H1 (cell line): ENCODE data around the gene SMC3. TPM values are rescaled to one million over a fixed set of nuclear protein-coding genes. Genes with fewer than 3 reads are reported as not detected.

Experiments
- CTCF ChIA-PET: fragments of 300-600 bp; sonication (Branson Sonifier 250); formaldehyde crosslinking; loops from one replicate; lab custom pipeline; 2021; ENCODE audit not compliant: partially characterized antibody; lab: Charles Lee
- POLR2A ChIA-PET: fragments of 300-600 bp; sonication (Branson Sonifier 250); formaldehyde crosslinking; loops from one replicate; lab custom pipeline; 2021; ENCODE audit warnings: inconsistent platforms; ENCODE audit not compliant: partially characterized antibody; lab: Charles Lee
- DNase-seq, 2 experiments: peaks; one replicate each; pipeline versions ENCODE4 v3.0.0 to v3.0.0-alpha.2; 2010 to 2022; ENCODE audit warnings: low spot score in 2 of 2, low read depth in 1 of 2, mixed read lengths in 1 of 2
- FAIRE-seq: peaks from 2 replicates; lab custom pipeline; 2011; peaks lifted over from hg19 to GRCh38; lab: Jason Lieb, UNC
- H2AFZ ChIP-seq: 2 replicates; pipeline ENCODE4 v1.8.1; 2012; ENCODE audit warnings: low read length, inconsistent platforms
- H2AK5ac ChIP-seq: 2 replicates; pipeline ENCODE4 v1.6.1; 2013; ENCODE audit warnings: low read depth, low read length
- H2BK120ac ChIP-seq: replicated peaks from 2 replicates; pipeline ENCODE3; 2013; ENCODE audit warnings: low read depth, low read length, inconsistent platforms
- H2BK12ac ChIP-seq: 2 replicates; pipeline ENCODE4 v1.6.1; 2013; ENCODE audit warnings: low read depth, low read length
- H2BK15ac ChIP-seq: 2 replicates; pipeline ENCODE4 v1.6.1; 2013; ENCODE audit warnings: low read length
- H2BK20ac ChIP-seq: 2 replicates; pipeline ENCODE4 v1.6.1; 2013; ENCODE audit warnings: low read length
- H2BK5ac ChIP-seq: 2 replicates; pipeline ENCODE4 v1.6.1; 2013; ENCODE audit warnings: low read depth, low read length
- H3K14ac ChIP-seq: 2 replicates; pipeline ENCODE4 v1.6.1; 2013; ENCODE audit warnings: inconsistent platforms; ENCODE audit not compliant: insufficient read length
- H3K18ac ChIP-seq: 2 replicates; pipeline ENCODE4 v1.6.1; 2013; ENCODE audit warnings: low read length; ENCODE audit errors: extremely low read depth
- H3K23ac ChIP-seq: 2 replicates; pipeline ENCODE4 v1.6.1; 2013; ENCODE audit warnings: inconsistent platforms; ENCODE audit not compliant: insufficient read length
- H3K23me2 ChIP-seq: 2 replicates; pipeline ENCODE4 v1.6.1; 2013; ENCODE audit warnings: low read depth, low read length
- H3K27ac ChIP-seq: 2 replicates; pipeline ENCODE4 v1.6.1; 2011; ENCODE audit warnings: low read depth, low read length, inconsistent platforms
- H3K27me3 ChIP-seq, 4 experiments: replicated peaks in 1 of 4; 1 replicate in 1 of 4; 2 replicates in 3 of 4; pipeline versions ENCODE4 v1.6.1 to v1.8.1; 2011 to 2013; ENCODE audit warnings: low read length in 3 of 4, mild to moderate bottlenecking in 3 of 4, inconsistent platforms in 2 of 4, mixed read lengths in 2 of 4, moderate library complexity in 1 of 4; ENCODE audit not compliant: control insufficient read depth in 3 of 4, insufficient read depth in 3 of 4; ENCODE audit errors: extremely low read depth in 1 of 4
- H3K36me3 ChIP-seq, 4 experiments: 2 replicates each; pipeline versions ENCODE4 v1.6.1 to v1.8.1; 2011 to 2013; ENCODE audit warnings: mild to moderate bottlenecking in 4 of 4, low read length in 3 of 4, moderate library complexity in 2 of 4, control low read depth in 1 of 4, inconsistent platforms in 1 of 4; ENCODE audit not compliant: insufficient read depth in 4 of 4, control insufficient read depth in 2 of 4
- H3K4ac ChIP-seq: replicated peaks from 2 replicates; pipeline ENCODE3; 2013; ENCODE audit warnings: low read length, low read depth, mixed read lengths, inconsistent platforms; ENCODE audit not compliant: insufficient read length
- H3K4me1 ChIP-seq, 4 experiments: replicated peaks in 1 of 4; 1 replicate in 1 of 4; 2 replicates in 3 of 4; pipeline versions ENCODE4 v1.6.1 to v1.8.1; 2011 to 2013; ENCODE audit warnings: low read length in 3 of 4, inconsistent platforms in 2 of 4, mixed read lengths in 1 of 4; ENCODE audit not compliant: insufficient read depth in 4 of 4, control insufficient read depth in 3 of 4
- H3K4me2 ChIP-seq, 2 experiments: 2 replicates each; pipeline versions ENCODE4 v1.6.1 to v1.8.1; 2011 to 2013; ENCODE audit warnings: low read depth in 2 of 2, low read length in 2 of 2, control low read depth in 1 of 2, inconsistent platforms in 1 of 2, mild to moderate bottlenecking in 1 of 2; ENCODE audit not compliant: insufficient read depth in 1 of 2
- H3K4me3 ChIP-seq, 4 experiments: fragments of 200-600, 300-600 bp in 1 of 4; sonication (generic), shearing (Covaris generic), sonication (Bioruptor Twin) in 1 of 4; 2 replicates each; pipeline versions ENCODE4 v1.5.1 to v1.8.1; 2011 to 2016; ENCODE audit warnings: low read length in 4 of 4, low read depth in 3 of 4, control low read depth in 2 of 4, inconsistent platforms in 2 of 4, mild to moderate bottlenecking in 2 of 4, mixed read lengths in 1 of 4, moderate library complexity in 1 of 4; ENCODE audit not compliant: insufficient read depth in 2 of 4; ENCODE audit errors: extremely low read depth in 1 of 4
- H3K56ac ChIP-seq: replicated peaks from 2 replicates; pipeline ENCODE3; 2013; ENCODE audit warnings: low read depth, mild to moderate bottlenecking, mixed read lengths, low read length, inconsistent platforms; ENCODE audit not compliant: insufficient read length
- H3K79me1 ChIP-seq: 2 replicates; pipeline ENCODE4 v1.6.1; 2013; ENCODE audit warnings: low read depth, low read length, control low read depth
- H3K79me2 ChIP-seq, 2 experiments: 2 replicates each; pipeline versions ENCODE4 v1.6.1 to v1.8.1; 2012 to 2013; ENCODE audit warnings: low read length in 2 of 2, mild to moderate bottlenecking in 2 of 2, inconsistent platforms in 1 of 2; ENCODE audit not compliant: insufficient read depth in 2 of 2, control insufficient read depth in 1 of 2
- H3K9ac ChIP-seq, 4 experiments: replicated peaks in 1 of 4; 1 replicate in 1 of 4; 2 replicates in 3 of 4; pipeline versions ENCODE4 v1.6.1 to v1.8.1; 2011 to 2013; ENCODE audit warnings: low read depth in 3 of 4, low read length in 3 of 4, control low read depth in 2 of 4, mild to moderate bottlenecking in 2 of 4, moderate library complexity in 2 of 4, inconsistent platforms in 1 of 4; ENCODE audit errors: extremely low read depth in 1 of 4
- H3K9me3 ChIP-seq, 2 experiments: 2 replicates each; pipeline versions ENCODE4 v1.6.1 to v1.8.1; 2012 to 2013; ENCODE audit warnings: mild to moderate bottlenecking in 2 of 2, moderate library complexity in 2 of 2, control low read depth in 1 of 2, inconsistent platforms in 1 of 2, low read depth in 1 of 2, low read length in 1 of 2, mixed read lengths in 1 of 2; ENCODE audit not compliant: insufficient read depth in 2 of 2
- H4K20me1 ChIP-seq, 2 experiments: replicated peaks in 1 of 2; 2 replicates each; pipeline versions ENCODE3 to v1.8.1; 2011 to 2013; ENCODE audit warnings: inconsistent platforms in 2 of 2, low read length in 2 of 2, mild to moderate bottlenecking in 1 of 2; ENCODE audit not compliant: insufficient read depth in 2 of 2, control insufficient read depth in 1 of 2
- H4K5ac ChIP-seq: 2 replicates; pipeline ENCODE4 v1.6.1; 2013; ENCODE audit warnings: low read length, low read depth, mixed read lengths, inconsistent platforms; ENCODE audit not compliant: insufficient read length
- H4K8ac ChIP-seq: 2 replicates; pipeline ENCODE4 v1.8.0; 2013; ENCODE audit warnings: mild to moderate bottlenecking, moderate library complexity, low read length, inconsistent platforms; ENCODE audit not compliant: insufficient read depth; ENCODE audit errors: extremely low read depth
- H4K91ac ChIP-seq: replicated peaks from 2 replicates; pipeline ENCODE3; 2013; ENCODE audit warnings: low read length, mixed read lengths, inconsistent platforms; ENCODE audit not compliant: insufficient read length
- BCL11A ChIP-seq, 2 experiments: IDR thresholded peaks; one replicate each; pipeline ENCODE4 v1.6.1; 2011; ENCODE audit warnings: low read depth in 2 of 2, low read length in 2 of 2, mild to moderate bottlenecking in 2 of 2
- CTBP2 ChIP-seq: IDR thresholded peaks from 2 replicates; pipeline ENCODE4 v1.7.0; 2011; ENCODE audit warnings: borderline replicate concordance, mild to moderate bottlenecking, moderate library complexity, mixed read lengths, low read length; ENCODE audit not compliant: insufficient read depth, insufficient read length
- HDAC6 ChIP-seq: IDR thresholded peaks from one replicate; pipeline ENCODE4 v1.7.1; 2012; ENCODE audit warnings: low read depth, mild to moderate bottlenecking, inconsistent platforms, low read length, moderate library complexity
- KDM4A ChIP-seq: IDR thresholded peaks from one replicate; pipeline ENCODE4 v1.7.1; 2012; ENCODE audit warnings: low read depth, mild to moderate bottlenecking, moderate library complexity, low read length, inconsistent platforms; ENCODE audit not compliant: severe bottlenecking
- PHF8 ChIP-seq: fragments of 200-600 bp; sonication (generic); conservative IDR thresholded peaks from 2 replicates; pipeline ENCODE4 v1.7.1; 2012; ENCODE audit warnings: low read depth, mild to moderate bottlenecking, inconsistent platforms, low read length, moderate library complexity
- POLR2A ChIP-seq, 2 experiments: IDR thresholded peaks; 1 replicate in 1 of 2; 2 replicates in 1 of 2; pipeline ENCODE4 v1.6.1; 2011; ENCODE audit warnings: low read depth in 2 of 2, low read length in 2 of 2, mild to moderate bottlenecking in 2 of 2; ENCODE audit errors: control extremely low read depth in 1 of 2
- SP2 ChIP-seq: IDR thresholded peaks from 2 replicates; pipeline ENCODE4 v1.6.1; 2012; ENCODE audit warnings: mild to moderate bottlenecking, low read length, inconsistent platforms
- SUZ12 ChIP-seq: fragments of 200-600 bp; sonication (generic); IDR thresholded peaks from 2 replicates; pipeline ENCODE4 v1.6.1; 2012; ENCODE audit warnings: mild to moderate bottlenecking, inconsistent platforms, low read length, moderate library complexity, mixed read lengths
- WGBS, 2 experiments: shearing (Covaris generic) in 1 of 2; methylation state at CpG; one replicate each; pipeline versions ENCODE4 v1.1.6 to v1.1.7; 2013 to 2015; ENCODE audit warnings: low lambda C conversion rate in 2 of 2, mixed read lengths in 2 of 2, inconsistent platforms in 1 of 2, low coverage in 1 of 2, missing lambda C conversion rate in 1 of 2; ENCODE audit not compliant: insufficient replicate concordance in 2 of 2, insufficient coverage in 1 of 2, insufficient read length in 1 of 2; ENCODE audit errors: extremely low coverage in 1 of 2, missing lambda C conversion rate in 1 of 2; 5-methylcytosine and 5-hydroxymethylcytosine counted together
- polyA plus RNA-seq, 7 experiments: library from polyadenylated mRNA; depleted of rRNA in 3 of 7; stranded (reverse) in 5 of 7; unstranded in 2 of 7; fragments of >200 nt in 5 of 7; fragments of 200-250 nt in 2 of 7; gene quantifications; 1 replicate in 5 of 7; 2 replicates in 1 of 7; 4 replicates in 1 of 7; pipeline versions ENCODE4 v1.2.1 to v1.2.3, GENCODE V29; 2011 to 2013; ENCODE audit warnings: missing spikeins in 2 of 7, mixed read lengths in 2 of 7
- total RNA-seq: library from RNA; stranded (reverse); fragmentation: NEBNext Ultra II Directional; extraction: Animal tissue kit (Norgen Biotek cat#: 25700); gene quantifications from 2 replicates; pipeline ENCODE4 v1.2.1, GENCODE V29; 2021
- TF ChIP-seq, protein P1 (sequence below): IDR thresholded peaks from 2 replicates; pipeline ENCODE4 v1.6.1; 2011; ENCODE audit warnings: low read depth, mild to moderate bottlenecking, low read length; ENCODE audit not compliant: insufficient read depth
- TF ChIP-seq, protein P2 (sequence below): IDR thresholded peaks from 2 replicates; pipeline ENCODE4 v1.6.1; 2012; ENCODE audit warnings: inconsistent platforms

Gene SMC3
- total and polyA plus RNA-seq, 2 of the 8 experiments (the other 6 are each of a cell fraction or from before 2014, with no cell fraction given) = 12.7 to 93.4 TPM

GRCh38 chr10:110649347-110650264 is 82.1 kb downstream of the SMC3 start:
- Histone ChIP-seq H4K91ac (no peak overlapping the region), H2BK120ac (no peak overlapping the region), H3K56ac (no peak overlapping the region), H3K27ac (no peak overlapping the region), H4K8ac (no peak overlapping the region), H2BK15ac (no peak overlapping the region), H4K5ac (no peak overlapping the region), H2AK5ac (no peak overlapping the region), H3K79me2 (no peaks in the 10 kb centered on the region), H2AFZ (no peak overlapping the region), H2BK12ac (no peak overlapping the region), H3K27me3 (peaks cover 6 to 18% (median 14%) of the 10 kb centered on the region in 4 experiments), H3K23ac (no peak overlapping the region), H3K9me3 (no peaks in the 10 kb centered on the region), H3K14ac (no peak overlapping the region), H3K79me1 (no peaks in the 10 kb centered on the region), H3K9ac (no peak overlapping the region), H3K23me2 (no peaks in the 10 kb centered on the region; the same call in 1 of the 2 replicates), H2BK5ac (no peak overlapping the region), H3K36me3 (no peaks in the 10 kb centered on the region), H3K4ac (no peak overlapping the region), H2BK20ac (no peak overlapping the region), H3K18ac (no peak overlapping the region), H3K4me2 (no peak overlapping the region), H3K4me3 (no peak overlapping the region), H3K4me1 (peaks cover 0 to 14% (median 4%) of the 10 kb centered on the region in 4 experiments; a peak in 2 of 7 replicates), H4K20me1 (no peaks in the 10 kb centered on the region)
- 73% methylated on average over 6 of the region's 6 CpGs; no CpG with 5 or more reads in 1 of the 2 experiments for WGBS, 2 experiments
- POLR2A ChIA-PET = interaction anchor here (1.0 kb wide), 1 partner anchor 41 kb away, joined by 3 read pairs; no protein-coding TSS in a partner anchor
- CTCF ChIA-PET = interaction anchor here (0.8 to 1.7 kb wide), 10 partner anchors 11 to 470 kb away, joined by 3 to 6 read pairs (median 4); no protein-coding TSS in a partner anchor
- no peak for FAIRE-seq
- DNase-seq = no peak
- no peak for TF ChIP-seq HDAC6
- no peak for TF ChIP-seq SP2
- TF ChIP-seq PHF8 = no peak
- TF ChIP-seq KDM4A = no peak
- no peak for TF ChIP-seq CTBP2
- no peak for TF ChIP-seq POLR2A (IDR thresholded peaks at IDR 0.05; ENCODE audit: control extremely low read depth in 1 of 2, low read depth in 2 of 2, low read length in 2 of 2)
- TF ChIP-seq SUZ12 = no peak
- TF ChIP-seq, protein P1, sequence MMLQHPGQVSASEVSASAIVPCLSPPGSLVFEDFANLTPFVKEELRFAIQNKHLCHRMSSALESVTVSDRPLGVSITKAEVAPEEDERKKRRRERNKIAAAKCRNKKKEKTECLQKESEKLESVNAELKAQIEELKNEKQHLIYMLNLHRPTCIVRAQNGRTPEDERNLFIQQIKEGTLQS = no peak
- TF ChIP-seq, protein P2, sequence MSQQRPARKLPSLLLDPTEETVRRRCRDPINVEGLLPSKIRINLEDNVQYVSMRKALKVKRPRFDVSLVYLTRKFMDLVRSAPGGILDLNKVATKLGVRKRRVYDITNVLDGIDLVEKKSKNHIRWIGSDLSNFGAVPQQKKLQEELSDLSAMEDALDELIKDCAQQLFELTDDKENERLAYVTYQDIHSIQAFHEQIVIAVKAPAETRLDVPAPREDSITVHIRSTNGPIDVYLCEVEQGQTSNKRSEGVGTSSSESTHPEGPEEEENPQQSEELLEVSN = no peak
- TF ChIP-seq BCL11A (IDR thresholded peaks at IDR 0.05; ENCODE audit: low read depth in 2 of 2, low read length in 2 of 2) = no peak
